Activated CD4-positive, alpha-beta T cell treated with anti-CD3 and anti-CD28 coated beads, Interleukin-2, amount 10 ng/mL, durations not matched to agents 24 days and 14 days (primary cell): ENCODE data around the gene WDFY4. TPM values are rescaled to one million over a fixed set of nuclear protein-coding genes. Genes with fewer than 3 reads are reported as not detected.

Source experiments
- DNase-seq: peaks from one replicate; pipeline ENCODE4 v3.0.0; 2022
- H3K27ac Mint-ChIP-seq: one replicate; pipeline ENCODE4 v1.8.0; 2022; ENCODE audit warnings: mild to moderate bottlenecking, mixed read lengths
- H3K27me3 Mint-ChIP-seq: one replicate; pipeline ENCODE4 v1.8.0; 2022; ENCODE audit warnings: mixed read lengths
- H3K36me3 Mint-ChIP-seq: one replicate; pipeline ENCODE4 v1.8.0; 2022; ENCODE audit warnings: low read depth, mild to moderate bottlenecking, mixed read lengths
- H3K4me1 Mint-ChIP-seq: one replicate; pipeline ENCODE4 v1.8.0; 2021; ENCODE audit warnings: mixed read lengths
- H3K4me3 Mint-ChIP-seq: one replicate; pipeline ENCODE4 v1.8.0; 2022; ENCODE audit warnings: mild to moderate bottlenecking, moderate library complexity, mixed read lengths
- H3K9me3 Mint-ChIP-seq: one replicate; pipeline ENCODE4 v1.8.0; 2021; ENCODE audit warnings: mixed read lengths
- intact Hi-C: fragments of 100-400 bp; cut with micrococcal nuclease; formaldehyde crosslinking; loops from one replicate; pipeline ENCODE4 v1.15.1; 2023
- total RNA-seq: library from RNA; stranded (reverse); gene quantifications from 2 replicates; pipeline ENCODE4 v1.2.3, GENCODE V29; 2022

WDFY4 gene
- total RNA-seq, 1 donor from 2014 or later: 0.05 TPM

- no peaks in the 10 kb centered on the region for H3K9me3 Mint-ChIP-seq
- no peak overlapping the region for H3K4me3 Mint-ChIP-seq
- no peak for DNase-seq
- peaks cover 5% of the 10 kb centered on the region for H3K27me3 Mint-ChIP-seq
- H3K27ac Mint-ChIP-seq: no peak overlapping the region
- no peaks in the 10 kb centered on the region for H3K4me1 Mint-ChIP-seq
- no peaks in the 10 kb centered on the region for H3K36me3 Mint-ChIP-seq
- intact Hi-C loops: no loop called here
These were observed 17.3 kb downstream of the WDFY4 start for GRCh38 chr10:48701941-48702340.

GRCh38 chr10:48703531-48704122 lies 19.0 kb downstream of the WDFY4 start:
- no peak overlapping the region for H3K4me3 Mint-ChIP-seq
- H3K27ac Mint-ChIP-seq: no peak overlapping the region
- no peaks in the 10 kb centered on the region for H3K4me1 Mint-ChIP-seq
- H3K27me3 Mint-ChIP-seq: peaks cover 8% of the 10 kb centered on the region
- no peaks in the 10 kb centered on the region for H3K36me3 Mint-ChIP-seq
- DNase-seq: no peak
- no peaks in the 10 kb centered on the region for H3K9me3 Mint-ChIP-seq
- intact Hi-C loops: no loop called here

- intact Hi-C loops: no loop called here
- no peaks in the 10 kb centered on the region for H3K9me3 Mint-ChIP-seq
These were observed 19.5 kb downstream of the WDFY4 start for GRCh38 chr10:48704156-48704555.

GRCh38 chr10:48705401-48705938 lies 20.8 kb downstream of the WDFY4 start:
- H3K36me3 Mint-ChIP-seq: no peaks in the 10 kb centered on the region
- DNase-seq: no peak
- peaks cover 8% of the 10 kb centered on the region for H3K27me3 Mint-ChIP-seq
- H3K9me3 Mint-ChIP-seq: no peaks in the 10 kb centered on the region
- no peak overlapping the region for H3K4me3 Mint-ChIP-seq
- H3K4me1 Mint-ChIP-seq: no peaks in the 10 kb centered on the region
- intact Hi-C loops: no loop called here
- H3K27ac Mint-ChIP-seq: no peak overlapping the region

More at GRCh38 chr10:48704156-48704555, 19.5 kb downstream of the WDFY4 start:
- Mint-ChIP-seq H3K4me3 (no peak overlapping the region), H3K4me1 (no peaks in the 10 kb centered on the region), H3K27me3 (peaks cover 8% of the 10 kb centered on the region), H3K27ac (no peak overlapping the region), H3K36me3 (no peaks in the 10 kb centered on the region)
- no peak for DNase-seq

- DNase-seq: no peak
- intact Hi-C loops: no loop called here
- peaks cover 7% of the 10 kb centered on the region for H3K27me3 Mint-ChIP-seq
- no peak overlapping the region for H3K27ac Mint-ChIP-seq
- H3K36me3 Mint-ChIP-seq: no peaks in the 10 kb centered on the region
- H3K4me3 Mint-ChIP-seq: no peak overlapping the region
- no peaks in the 10 kb centered on the region for H3K9me3 Mint-ChIP-seq
- no peaks in the 10 kb centered on the region for H3K4me1 Mint-ChIP-seq
These were observed 22.8 kb downstream of the WDFY4 start for GRCh38 chr10:48707472-48707871.

GRCh38 chr10:48708144-48708543 lies 23.5 kb downstream of the WDFY4 start:
- DNase-seq: no peak
- intact Hi-C loops: no loop called here
- no peaks in the 10 kb centered on the region for H3K9me3 Mint-ChIP-seq
- no peak overlapping the region for H3K4me3 Mint-ChIP-seq
- no peak overlapping the region for H3K27ac Mint-ChIP-seq
- peaks cover 7% of the 10 kb centered on the region for H3K27me3 Mint-ChIP-seq
- no peaks in the 10 kb centered on the region for H3K4me1 Mint-ChIP-seq
- no peaks in the 10 kb centered on the region for H3K36me3 Mint-ChIP-seq

GRCh38 chr10:48710647-48711275 lies 26.1 kb downstream of the WDFY4 start:
- Mint-ChIP-seq H3K4me1 (no peaks in the 10 kb centered on the region), H3K36me3 (no peaks in the 10 kb centered on the region), H3K4me3 (no peak overlapping the region), H3K9me3 (no peaks in the 10 kb centered on the region), H3K27ac (no peak overlapping the region), H3K27me3 (peaks cover 7% of the 10 kb centered on the region)
- no peak for DNase-seq
- intact Hi-C loops: no loop called here

GRCh38 chr10:48711830-48712229 lies 27.2 kb downstream of the WDFY4 start:
- H3K4me1 Mint-ChIP-seq: no peaks in the 10 kb centered on the region
- intact Hi-C loops: no loop called here
- no peak overlapping the region for H3K4me3 Mint-ChIP-seq
- no peak overlapping the region for H3K27ac Mint-ChIP-seq
- no peaks in the 10 kb centered on the region for H3K36me3 Mint-ChIP-seq
- peaks cover 5% of the 10 kb centered on the region for H3K27me3 Mint-ChIP-seq
- no peaks in the 10 kb centered on the region for H3K9me3 Mint-ChIP-seq
- DNase-seq: no peak

- H3K36me3 Mint-ChIP-seq: no peaks in the 10 kb centered on the region
These were observed 29.4 kb downstream of the WDFY4 start for GRCh38 chr10:48714088-48714487.

GRCh38 chr10:48716416-48716815 lies 31.7 kb downstream of the WDFY4 start:
- DNase-seq: no peak
- no peak overlapping the region for H3K4me3 Mint-ChIP-seq
- H3K27ac Mint-ChIP-seq: no peak overlapping the region
- H3K36me3 Mint-ChIP-seq: no peaks in the 10 kb centered on the region
- no peaks in the 10 kb centered on the region for H3K27me3 Mint-ChIP-seq
- no peaks in the 10 kb centered on the region for H3K4me1 Mint-ChIP-seq
- no peaks in the 10 kb centered on the region for H3K9me3 Mint-ChIP-seq
- intact Hi-C loops: no loop called here

More at GRCh38 chr10:48714088-48714487, 29.4 kb downstream of the WDFY4 start:
- no peak overlapping the region for H3K27ac Mint-ChIP-seq
- intact Hi-C loops: no loop called here
- H3K27me3 Mint-ChIP-seq: peaks cover 2% of the 10 kb centered on the region
- no peaks in the 10 kb centered on the region for H3K9me3 Mint-ChIP-seq
- H3K4me3 Mint-ChIP-seq: no peak overlapping the region
- H3K4me1 Mint-ChIP-seq: no peaks in the 10 kb centered on the region
- no peak for DNase-seq

- no peaks in the 10 kb centered on the region for H3K9me3 Mint-ChIP-seq
- H3K27ac Mint-ChIP-seq: no peak overlapping the region
- no peak for DNase-seq
- no peak overlapping the region for H3K4me3 Mint-ChIP-seq
- intact Hi-C loops: no loop called here
- no peaks in the 10 kb centered on the region for H3K36me3 Mint-ChIP-seq
- H3K27me3 Mint-ChIP-seq: no peaks in the 10 kb centered on the region
- no peaks in the 10 kb centered on the region for H3K4me1 Mint-ChIP-seq
These were observed 35.9 kb downstream of the WDFY4 start for GRCh38 chr10:48720611-48721010.

GRCh38 chr10:48722153-48723145 lies 37.8 kb downstream of the WDFY4 start:
- DNase-seq: no peak
- Mint-ChIP-seq H3K36me3 (no peaks in the 10 kb centered on the region), H3K27me3 (no peaks in the 10 kb centered on the region), H3K4me1 (no peaks in the 10 kb centered on the region), H3K4me3 (no peak overlapping the region), H3K27ac (no peak overlapping the region), H3K9me3 (no peaks in the 10 kb centered on the region)
- intact Hi-C loops: no loop called here

GRCh38 chr10:48724127-48724526 lies 39.5 kb downstream of the WDFY4 start:
- Mint-ChIP-seq H3K4me1 (no peaks in the 10 kb centered on the region), H3K4me3 (no peak overlapping the region)
- intact Hi-C loops: no loop called here

GRCh38 chr10:48725708-48726107 lies 41.0 kb downstream of the WDFY4 start:
- no peak overlapping the region for H3K4me3 Mint-ChIP-seq
- H3K9me3 Mint-ChIP-seq: no peaks in the 10 kb centered on the region
- intact Hi-C loops: no loop called here
- no peaks in the 10 kb centered on the region for H3K27me3 Mint-ChIP-seq
- H3K27ac Mint-ChIP-seq: no peak overlapping the region
- no peak for DNase-seq
- H3K36me3 Mint-ChIP-seq: no peaks in the 10 kb centered on the region
- H3K4me1 Mint-ChIP-seq: no peaks in the 10 kb centered on the region

More at GRCh38 chr10:48724127-48724526, 39.5 kb downstream of the WDFY4 start:
- Mint-ChIP-seq H3K27me3 (no peaks in the 10 kb centered on the region), H3K9me3 (no peaks in the 10 kb centered on the region), H3K27ac (no peak overlapping the region), H3K36me3 (no peaks in the 10 kb centered on the region)
- no peak for DNase-seq
